ENCODE measurements around the gene ENOX1.

DNA sequence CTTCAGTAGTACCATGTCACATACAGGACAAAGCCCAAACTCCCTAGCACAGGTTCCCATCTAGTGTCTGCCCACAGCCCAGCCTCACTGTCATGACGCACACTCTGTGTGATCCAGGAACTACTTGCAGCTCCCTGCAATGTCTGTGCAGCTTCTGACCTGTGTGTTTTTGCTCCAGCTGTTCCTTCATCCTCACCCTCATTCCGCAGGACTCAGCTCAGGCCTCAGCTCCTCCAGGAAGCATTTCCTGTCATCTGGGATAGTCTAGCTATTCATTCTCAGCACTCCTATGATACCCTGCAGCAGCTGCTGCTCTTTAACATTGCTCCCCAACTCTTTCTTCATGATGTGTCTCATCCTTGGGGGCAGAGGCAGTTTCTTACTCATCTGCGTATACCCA is 56.1 kb downstream of the ENOX1 start:
- TF ChIP-seq, protein P1, sequence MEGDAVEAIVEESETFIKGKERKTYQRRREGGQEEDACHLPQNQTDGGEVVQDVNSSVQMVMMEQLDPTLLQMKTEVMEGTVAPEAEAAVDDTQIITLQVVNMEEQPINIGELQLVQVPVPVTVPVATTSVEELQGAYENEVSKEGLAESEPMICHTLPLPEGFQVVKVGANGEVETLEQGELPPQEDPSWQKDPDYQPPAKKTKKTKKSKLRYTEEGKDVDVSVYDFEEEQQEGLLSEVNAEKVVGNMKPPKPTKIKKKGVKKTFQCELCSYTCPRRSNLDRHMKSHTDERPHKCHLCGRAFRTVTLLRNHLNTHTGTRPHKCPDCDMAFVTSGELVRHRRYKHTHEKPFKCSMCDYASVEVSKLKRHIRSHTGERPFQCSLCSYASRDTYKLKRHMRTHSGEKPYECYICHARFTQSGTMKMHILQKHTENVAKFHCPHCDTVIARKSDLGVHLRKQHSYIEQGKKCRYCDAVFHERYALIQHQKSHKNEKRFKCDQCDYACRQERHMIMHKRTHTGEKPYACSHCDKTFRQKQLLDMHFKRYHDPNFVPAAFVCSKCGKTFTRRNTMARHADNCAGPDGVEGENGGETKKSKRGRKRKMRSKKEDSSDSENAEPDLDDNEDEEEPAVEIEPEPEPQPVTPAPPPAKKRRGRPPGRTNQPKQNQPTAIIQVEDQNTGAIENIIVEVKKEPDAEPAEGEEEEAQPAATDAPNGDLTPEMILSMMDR (tag by site-specific recombination; IDR thresholded peaks at IDR 0.05), result no peak
- TF ChIP-seq ZBTB11 (tag by site-specific recombination; conservative IDR thresholded peaks at IDR 0.05; ENCODE audit: low read depth), result no peak

Data from HEK293 (cell line).